ENCODE data around the gene TFR2. TPM values are rescaled to one million over a fixed set of nuclear protein-coding genes. Genes with fewer than 3 reads are reported as not detected.

The TFR2 gene
- total and polyA plus RNA-seq, 9 of the 15 experiments (the other 6 are each of a cell fraction or from before 2014, with no cell fraction given): 3.8 to 123 (median 51.1) TPM

GRCh38 chr7:100681491-100682227 is 40.3 kb upstream of the TFR2 start (continued):
- TF ChIP-seq ZBTB7A (IDR thresholded peaks at IDR 0.05; ENCODE audit: borderline replicate concordance, control insufficient read depth, low read depth, low read length): 0 out of 2 replicates have a peak, but pooled peaks have one; percentile 28

- Histone ChIP-seq H3K4me3 (no peak overlapping the region), H3K4me1 (replicated peaks in 1 of 2; ENCODE audit: control insufficient read depth in 2 of 2, insufficient read depth in 2 of 2, low read length in 2 of 2) (peaks cover 4 to 90% of the 10 kb centered on the region in 2 experiments), H3K4me2 (ENCODE audit: insufficient read depth, low read length) (no peak overlapping the region), H2AFZ (ENCODE audit: low read depth, low read length) (no peak overlapping the region), H3K9me1 (ENCODE audit: control insufficient read depth, insufficient read depth, low read length) (no peaks in the 10 kb centered on the region), H3K9me3 (replicated peaks; ENCODE audit: control insufficient read depth, insufficient read depth, low read depth, low read length) (no peaks in the 10 kb centered on the region), H3K79me2 (ENCODE audit: control insufficient read depth, insufficient read depth, low read length) (peaks cover 25% of the 10 kb centered on the region), H3K9ac (ENCODE audit: insufficient read depth in 1 of 2, low read depth in 2 of 2, low read length in 2 of 2) (peak overlapping the region in 1 of 2 experiments; percentile 86; a peak in 2 of 4 replicates), H3K36me3 (ENCODE audit: control insufficient read depth, insufficient read depth, low read length) (peaks cover 95% of the 10 kb centered on the region; the same call in 2 of the 3 replicates), H3K27me3 (ENCODE audit: control insufficient read depth in 2 of 2, insufficient read depth in 2 of 2, low read length in 2 of 2) (no peaks in the 10 kb centered on the region), H3K27ac (ENCODE audit: extremely low read depth, low read depth, low read length) (peak overlapping the region; percentile 20; the same call in 1 of the 3 replicates), H4K20me1 (replicated peaks; ENCODE audit: control insufficient read depth, insufficient read depth, low read length) (peaks cover 22% of the 10 kb centered on the region; the same call in 1 of the 2 replicates)
- in situ Hi-C loops (cut with MboI): no loop called here
- intact Hi-C loops (cut with micrococcal nuclease): no loop called here
- ChIA-PET CTCF (ENCODE audit: low intra/inter-chr PET ratio) (interaction anchor here (0.6 kb wide), 1 partner anchor 67 kb away, joined by 3 read pairs; no protein-coding TSS in a partner anchor), POLR2A (interaction anchor here (0.6 to 2.4 kb wide), 14 partner anchors 10 to 252 kb away, joined by 3 to 16 read pairs (median 4); partner anchors contain the start of genes MOSPD3 and ZCWPW1)
- DNase-seq (ENCODE audit: extremely low read depth in 1 of 4, low spot score in 3 of 4): peak in 2 of 4 experiments; percentile 33 to 50
- 85% methylated on average over 17 of the region's 18 CpGs for WGBS (ENCODE audit: insufficient coverage, low coverage, missing lambda C conversion rate)
- BruUV-seq (replicated peaks): no TSS peak
- peak; percentile 14 for ATAC-seq
- no peak for FAIRE-seq
- no peak for TF ChIP-seq U2AF1 (optimal IDR thresholded peaks at IDR 0.05; ENCODE audit: low read depth, low read length)
- TF ChIP-seq SRSF7 (optimal IDR thresholded peaks at IDR 0.05; ENCODE audit: low read depth, low read length): no peak
- TF ChIP-seq ZNF282 (CRISPR knock-in tag; IDR thresholded peaks at IDR 0.05): no peak
- 0 out of 2 replicates have a peak, but pooled peaks have one; percentile 14 for TF ChIP-seq RUNX1 (IDR thresholded peaks at IDR 0.05; ENCODE audit: low read depth)
- 0 out of 2 replicates have a peak, but pooled peaks have one; percentile 24 for TF ChIP-seq CHD2 (IDR thresholded peaks at IDR 0.05; ENCODE audit: low read depth, low read length)
- TF ChIP-seq POLR2AphosphoS2 (IDR thresholded peaks at IDR 0.05; ENCODE audit: low read length): 0 out of 2 replicates have a peak, but pooled peaks have one; percentile 70
- no peak for TF ChIP-seq ZNF644 (tag; IDR thresholded peaks at IDR 0.05; ENCODE audit: low read depth)
- peak; percentile 63 for TF ChIP-seq RBFOX2 (IDR thresholded peaks at IDR 0.05; ENCODE audit: low read depth, low read length)
- TF ChIP-seq, protein P1, sequence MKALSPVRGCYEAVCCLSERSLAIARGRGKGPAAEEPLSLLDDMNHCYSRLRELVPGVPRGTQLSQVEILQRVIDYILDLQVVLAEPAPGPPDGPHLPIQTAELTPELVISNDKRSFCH (CRISPR knock-in tag; IDR thresholded peaks at IDR 0.05): no peak
- TF ChIP-seq, protein P1 (tag; IDR thresholded peaks at IDR 0.05): no peak
- TF ChIP-seq, protein P2, sequence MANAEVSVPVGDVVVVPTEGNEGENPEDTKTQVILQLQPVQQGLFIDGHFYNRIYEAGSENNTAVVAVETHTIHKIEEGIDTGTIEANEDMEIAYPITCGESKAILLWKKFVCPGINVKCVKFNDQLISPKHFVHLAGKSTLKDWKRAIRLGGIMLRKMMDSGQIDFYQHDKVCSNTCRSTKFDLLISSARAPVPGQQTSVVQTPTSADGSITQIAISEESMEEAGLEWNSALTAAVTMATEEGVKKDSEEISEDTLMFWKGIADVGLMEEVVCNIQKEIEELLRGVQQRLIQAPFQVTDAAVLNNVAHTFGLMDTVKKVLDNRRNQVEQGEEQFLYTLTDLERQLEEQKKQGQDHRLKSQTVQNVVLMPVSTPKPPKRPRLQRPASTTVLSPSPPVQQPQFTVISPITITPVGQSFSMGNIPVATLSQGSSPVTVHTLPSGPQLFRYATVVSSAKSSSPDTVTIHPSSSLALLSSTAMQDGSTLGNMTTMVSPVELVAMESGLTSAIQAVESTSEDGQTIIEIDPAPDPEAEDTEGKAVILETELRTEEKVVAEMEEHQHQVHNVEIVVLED (CRISPR knock-in tag; IDR thresholded peaks at IDR 0.05): no peak
- peak; percentile 5; the same call in 1 of the 2 replicates for TF ChIP-seq VEZF1 (CRISPR knock-in tag; IDR thresholded peaks at IDR 0.05)
- no peak for TF ChIP-seq NEUROD1 (IDR thresholded peaks at IDR 0.05; ENCODE audit: borderline replicate concordance, low read depth, low read length, partially characterized antibody)
- TF ChIP-seq MYNN (IDR thresholded peaks at IDR 0.05): 0 out of 2 replicates have a peak, but pooled peaks have one; percentile 9
- no peak for TF ChIP-seq MYNN (CRISPR knock-in tag; IDR thresholded peaks at IDR 0.05)
These were observed 39.4 kb upstream of the TFR2 start for GRCh38 chr7:100680576-100681271.

Measured in K562 (cell line).